HG02973 (cell line): ENCODE data around the gene HSDL1.

Experiments
- ATAC-seq: cut with Tn5 transposase; IDR thresholded peaks from one replicate; pipeline ENCODE4 v1.9.1; 2021; ENCODE audit warnings: moderate library complexity; ENCODE audit not compliant: unreplicated experiment

Gene HSDL1

GRCh38 chr16:84144859-84145639, at the start of gene HSDL1, which contains the start of gene DNAAF1:
HSDL1 (minus strand) TSS chr16:84145177; CDS start chr16:84131321, 13,856 bp downstream.
DNAAF1 (plus strand) TSS chr16:84145308; CDS start chr16:84145441, 133 bp downstream.
- ATAC-seq = peak; percentile 77

GRCh38 chr16:84194018-84194417, 49.0 kb upstream of the HSDL1 start:
- ATAC-seq = no peak

- ATAC-seq = no peak
These were observed 48.5 kb upstream of the HSDL1 start for GRCh38 chr16:84193480-84193879.

- no peak for ATAC-seq
These were observed 46.5 kb upstream of the HSDL1 start for GRCh38 chr16:84191466-84191865.

- ATAC-seq = no peak
These were observed 45.9 kb upstream of the HSDL1 start, which contains the start of gene ADAD2 for GRCh38 chr16:84190731-84191388. ADAD2 (plus strand) TSS chr16:84191157; CDS start chr16:84191231, 74 bp downstream.

GRCh38 chr16:84186685-84187437, 41.9 kb upstream of the HSDL1 start, which contains the start of gene TAF1C:
TAF1C (minus strand) TSS chr16:84187057; CDS start chr16:84184988, 2,069 bp downstream.
- peak; percentile 92 for ATAC-seq

GRCh38 chr16:84184775-84185174, 39.8 kb upstream of the HSDL1 start:
- ATAC-seq = no peak

- no peak for ATAC-seq
These were observed 39.1 kb upstream of the HSDL1 start for GRCh38 chr16:84183911-84184591.

- ATAC-seq = no peak
These were observed 38.5 kb upstream of the HSDL1 start for GRCh38 chr16:84183572-84183875.

GRCh38 chr16:84182680-84183571, 37.9 kb upstream of the HSDL1 start:
- ATAC-seq = no peak

GRCh38 chr16:84182104-84182503, 37.1 kb upstream of the HSDL1 start:
- no peak for ATAC-seq

GRCh38 chr16:84181144-84181915, 36.4 kb upstream of the HSDL1 start:
- no peak for ATAC-seq

- no peak for ATAC-seq
These were observed 35.7 kb upstream of the HSDL1 start for GRCh38 chr16:84180519-84181140.

- no peak for ATAC-seq
These were observed 34.8 kb upstream of the HSDL1 start for GRCh38 chr16:84179612-84180320.

- ATAC-seq = no peak
These were observed 34.1 kb upstream of the HSDL1 start for GRCh38 chr16:84178892-84179611.

- no peak for ATAC-seq
These were observed 33.3 kb upstream of the HSDL1 start for GRCh38 chr16:84178146-84178765.

- no peak for ATAC-seq
These were observed 32.7 kb upstream of the HSDL1 start for GRCh38 chr16:84177741-84178073.
